ENCODE measurements around the gene SMARCD2.

The SMARCD2 gene

DNA sequence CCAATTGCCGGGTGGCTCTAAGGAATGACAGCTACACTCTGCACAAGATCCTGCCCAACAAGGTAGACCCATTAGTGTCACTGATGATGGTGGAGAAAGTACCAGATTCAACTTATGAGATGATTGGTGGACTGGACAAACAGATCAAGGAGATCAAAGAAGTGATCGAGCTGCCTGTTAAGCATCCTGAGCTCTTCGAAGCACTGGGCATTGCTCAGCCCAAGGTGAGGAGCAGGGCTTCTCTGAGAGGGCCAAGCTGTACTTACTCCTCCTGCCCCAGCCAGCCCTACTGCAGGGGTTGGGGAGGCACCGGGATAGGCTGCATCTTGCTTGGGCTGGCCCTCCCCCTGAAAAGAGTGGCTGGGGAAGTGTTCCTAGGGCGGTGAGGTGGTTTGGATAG, 12.2 kb downstream of the SMARCD2 start:
- Mint-ChIP-seq H3K36me3 (ENCODE audit: low read depth) (peaks cover 83% of the 10 kb centered on the region), H3K4me1 (ENCODE audit: low read depth) (peaks cover 73% of the 10 kb centered on the region), H3K9me3 (no peaks in the 10 kb centered on the region), H3K27ac (peak overlapping the region; percentile 75), H3K27me3 (no peaks in the 10 kb centered on the region), H3K4me3 (no peak overlapping the region)

DNA sequence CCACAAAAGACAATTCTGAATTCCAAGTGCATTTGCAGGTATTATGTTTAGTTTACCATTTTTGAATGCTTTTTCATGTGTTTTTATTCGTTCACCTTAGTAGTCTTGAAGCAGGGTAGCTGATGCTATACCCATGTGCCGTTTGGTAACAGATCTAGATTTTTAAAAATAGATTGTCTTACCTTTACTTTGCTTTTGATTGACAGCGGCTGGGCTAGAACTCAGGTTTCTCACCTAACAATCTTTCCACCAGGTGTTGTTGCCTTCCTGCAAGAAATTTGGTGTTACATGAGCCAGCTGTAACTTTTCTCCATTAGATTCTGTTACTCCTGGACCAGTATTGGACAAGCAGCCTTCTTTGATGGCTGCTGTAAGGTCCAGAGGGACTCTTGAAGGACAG, 13.5 kb downstream of the SMARCD2 start:
- Mint-ChIP-seq H3K4me1 (ENCODE audit: low read depth) (peaks cover 79% of the 10 kb centered on the region), H3K4me3 (peak overlapping the region; percentile 100), H3K36me3 (ENCODE audit: low read depth) (peaks cover 82% of the 10 kb centered on the region), H3K27ac (peak overlapping the region; percentile 99), H3K9me3 (no peaks in the 10 kb centered on the region), H3K27me3 (no peaks in the 10 kb centered on the region)

- no peaks in the 10 kb centered on the region for H3K9me3 Mint-ChIP-seq
- H3K27me3 Mint-ChIP-seq: no peaks in the 10 kb centered on the region
- peak overlapping the region; percentile 100 for H3K4me3 Mint-ChIP-seq
- peaks cover 85% of the 10 kb centered on the region for H3K36me3 Mint-ChIP-seq (ENCODE audit: low read depth)
- H3K27ac Mint-ChIP-seq: peak overlapping the region; percentile 99
- peaks cover 86% of the 10 kb centered on the region for H3K4me1 Mint-ChIP-seq (ENCODE audit: low read depth)
Observed at GRCh38 chr17:63827801-63828221, 14.7 kb downstream of the SMARCD2 start.

- Mint-ChIP-seq H3K27me3 (no peaks in the 10 kb centered on the region), H3K36me3 (ENCODE audit: low read depth) (peaks cover 88% of the 10 kb centered on the region), H3K4me1 (ENCODE audit: low read depth) (peaks cover 89% of the 10 kb centered on the region), H3K27ac (peak within 1 kb of the TSS; percentile 99), H3K9me3 (no peaks in the 10 kb centered on the region), H3K4me3 (peak within 1 kb of the TSS; percentile 100)
Observed at GRCh38 chr17:63827002-63827800, 15.3 kb downstream of the SMARCD2 start, which contains the start of the genes FTSJ3 and PSMC5. Gene FTSJ3 (minus strand): TSS chr17:63827663. CDS start chr17:63826902, 761 bp downstream. Gene PSMC5 (plus strand): TSS chr17:63827431. CDS start chr17:63827491, 60 bp downstream.

GRCh38 chr17:63826468-63827001, 15.9 kb downstream of the SMARCD2 start:
- Mint-ChIP-seq H3K4me3 (peak overlapping the region; percentile 100), H3K36me3 (ENCODE audit: low read depth) (peaks cover 88% of the 10 kb centered on the region), H3K27me3 (no peaks in the 10 kb centered on the region), H3K9me3 (no peaks in the 10 kb centered on the region), H3K4me1 (ENCODE audit: low read depth) (peaks cover 88% of the 10 kb centered on the region), H3K27ac (peak overlapping the region; percentile 99)

GRCh38 chr17:63824362-63824761, 18.1 kb downstream of the SMARCD2 start:
- Mint-ChIP-seq H3K4me1 (ENCODE audit: low read depth) (peaks cover 77% of the 10 kb centered on the region), H3K27me3 (no peaks in the 10 kb centered on the region), H3K9me3 (no peaks in the 10 kb centered on the region), H3K27ac (peak overlapping the region; percentile 78), H3K36me3 (ENCODE audit: low read depth) (peaks cover 87% of the 10 kb centered on the region), H3K4me3 (peak overlapping the region; percentile 35)

DNA sequence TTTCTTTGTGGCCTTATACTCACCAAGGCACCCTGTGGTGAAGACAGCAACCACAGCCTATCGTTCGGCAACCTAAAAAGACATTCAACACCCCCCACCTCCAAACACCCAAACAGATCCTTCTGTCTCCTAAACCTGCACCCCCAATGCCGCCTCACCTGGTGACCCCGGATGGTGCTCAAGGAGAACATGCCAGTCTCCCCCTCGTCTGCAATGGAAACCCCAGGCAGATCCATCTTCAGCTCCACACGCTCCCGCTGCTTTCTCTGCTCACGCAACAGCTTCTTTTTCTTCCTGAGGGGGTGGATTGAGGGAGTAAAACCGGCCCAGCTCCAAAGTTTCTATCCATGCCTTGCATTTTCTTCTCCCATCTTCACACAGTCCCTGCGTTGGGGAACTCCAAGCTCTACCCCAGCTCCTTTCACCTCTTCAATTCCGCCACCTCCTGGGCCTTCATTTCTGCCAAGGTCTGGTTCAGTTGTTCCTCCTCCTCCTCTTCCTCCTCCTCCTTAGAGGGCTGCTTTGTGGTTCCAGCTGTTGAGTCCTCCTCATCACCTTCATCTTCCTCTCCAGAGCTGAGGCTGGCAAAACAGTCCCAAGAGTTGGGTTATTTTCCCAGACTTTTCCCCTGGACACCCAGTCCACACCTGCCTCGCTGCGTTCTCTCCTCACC, 18.7 kb downstream of the SMARCD2 start:
- Mint-ChIP-seq H3K27ac (peak overlapping the region; percentile 78), H3K36me3 (ENCODE audit: low read depth) (peaks cover 87% of the 10 kb centered on the region), H3K9me3 (no peaks in the 10 kb centered on the region), H3K27me3 (no peaks in the 10 kb centered on the region), H3K4me3 (peak overlapping the region; percentile 35), H3K4me1 (ENCODE audit: low read depth) (peaks cover 72% of the 10 kb centered on the region)

GRCh38 chr17:63822537-63822936, 19.9 kb downstream of the SMARCD2 start:
- H3K4me3 Mint-ChIP-seq: no peak overlapping the region
- H3K4me1 Mint-ChIP-seq (ENCODE audit: low read depth): peaks cover 62% of the 10 kb centered on the region
- peaks cover 90% of the 10 kb centered on the region for H3K36me3 Mint-ChIP-seq (ENCODE audit: low read depth)
- no peaks in the 10 kb centered on the region for H3K27me3 Mint-ChIP-seq
- no peaks in the 10 kb centered on the region for H3K9me3 Mint-ChIP-seq
- H3K27ac Mint-ChIP-seq: peak overlapping the region; percentile 27

- no peaks in the 10 kb centered on the region for H3K9me3 Mint-ChIP-seq
- no peak overlapping the region for H3K4me3 Mint-ChIP-seq
- peak overlapping the region; percentile 37 for H3K27ac Mint-ChIP-seq
- H3K27me3 Mint-ChIP-seq: no peaks in the 10 kb centered on the region
- H3K36me3 Mint-ChIP-seq (ENCODE audit: low read depth): peaks cover 95% of the 10 kb centered on the region
- peaks cover 58% of the 10 kb centered on the region for H3K4me1 Mint-ChIP-seq (ENCODE audit: low read depth)
Observed at GRCh38 chr17:63821804-63822203, 20.7 kb downstream of the SMARCD2 start.

GRCh38 chr17:63820963-63821561, 21.4 kb downstream of the SMARCD2 start:
- peaks cover 95% of the 10 kb centered on the region for H3K36me3 Mint-ChIP-seq (ENCODE audit: low read depth)
- H3K27me3 Mint-ChIP-seq: no peaks in the 10 kb centered on the region
- H3K27ac Mint-ChIP-seq: peak overlapping the region; percentile 37
- H3K9me3 Mint-ChIP-seq: no peaks in the 10 kb centered on the region
- H3K4me1 Mint-ChIP-seq (ENCODE audit: low read depth): peaks cover 52% of the 10 kb centered on the region
- no peak overlapping the region for H3K4me3 Mint-ChIP-seq

DNA sequence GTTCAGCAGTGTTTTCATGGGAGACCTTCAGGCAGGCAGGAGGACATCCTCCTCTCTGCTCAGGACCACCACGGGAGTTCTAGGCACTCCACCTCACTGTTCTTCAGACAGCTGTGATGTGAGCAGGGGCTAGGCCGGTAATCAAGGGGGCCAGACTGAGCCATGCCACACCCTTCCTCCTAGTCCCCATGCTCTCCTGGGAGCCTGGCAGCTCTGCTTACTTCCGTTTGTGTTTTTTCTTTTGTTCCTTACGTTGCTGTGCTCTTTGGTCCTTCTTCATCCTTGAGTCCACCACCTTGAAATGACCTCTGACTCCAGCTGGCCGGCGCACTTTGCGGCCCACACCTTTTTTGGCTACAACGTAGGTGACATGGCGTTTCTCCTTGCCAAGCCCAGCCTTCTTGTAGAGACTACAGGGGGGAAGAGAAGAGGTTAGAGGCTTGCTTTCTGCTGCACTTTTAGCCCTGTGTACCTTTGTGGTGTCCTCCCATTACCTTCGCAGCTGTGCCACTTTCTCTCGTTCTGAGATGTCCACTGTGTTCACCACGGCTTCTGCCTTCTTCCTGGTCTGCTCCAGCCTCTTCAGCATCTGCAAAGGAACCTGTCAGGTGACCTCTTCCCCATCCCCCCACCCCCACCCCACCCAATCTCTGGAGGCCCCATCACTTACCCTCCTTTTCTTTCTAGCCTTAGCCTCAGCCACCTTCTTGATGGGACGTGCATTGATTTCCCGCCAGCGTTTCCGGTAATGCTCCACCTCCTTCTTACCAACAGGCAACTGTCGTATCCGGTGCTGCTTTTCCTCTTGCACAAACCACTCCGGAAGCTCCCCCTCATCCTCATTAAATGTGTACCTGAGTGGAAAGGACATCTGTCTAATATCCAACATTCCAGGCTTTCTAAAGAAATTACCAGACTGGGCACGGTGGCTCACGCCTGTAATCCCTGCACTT, 22.6 kb downstream of the SMARCD2 start:
- Mint-ChIP-seq H3K36me3 (ENCODE audit: low read depth) (peaks cover 96% of the 10 kb centered on the region), H3K4me1 (ENCODE audit: low read depth) (peaks cover 42% of the 10 kb centered on the region), H3K27me3 (no peaks in the 10 kb centered on the region), H3K27ac (no peak overlapping the region), H3K9me3 (no peaks in the 10 kb centered on the region), H3K4me3 (no peak overlapping the region)

GRCh38 chr17:63819131-63819530, 23.4 kb downstream of the SMARCD2 start:
- H3K4me3 Mint-ChIP-seq: no peak overlapping the region

GRCh38 chr17:63817736-63818385, 24.6 kb downstream of the SMARCD2 start:
- peaks cover 23% of the 10 kb centered on the region for H3K4me1 Mint-ChIP-seq (ENCODE audit: low read depth)
- H3K4me3 Mint-ChIP-seq: no peak overlapping the region
- peaks cover 99% of the 10 kb centered on the region for H3K36me3 Mint-ChIP-seq (ENCODE audit: low read depth)
- no peaks in the 10 kb centered on the region for H3K9me3 Mint-ChIP-seq
- no peaks in the 10 kb centered on the region for H3K27me3 Mint-ChIP-seq
- peak overlapping the region; percentile 42 for H3K27ac Mint-ChIP-seq

More at GRCh38 chr17:63819131-63819530, 23.4 kb downstream of the SMARCD2 start:
- H3K27ac Mint-ChIP-seq: peak overlapping the region; percentile 63
- H3K36me3 Mint-ChIP-seq (ENCODE audit: low read depth): peaks cover 97% of the 10 kb centered on the region
- H3K4me1 Mint-ChIP-seq (ENCODE audit: low read depth): peaks cover 36% of the 10 kb centered on the region
- no peaks in the 10 kb centered on the region for H3K27me3 Mint-ChIP-seq
- no peaks in the 10 kb centered on the region for H3K9me3 Mint-ChIP-seq

Data from stimulated activated naive CD8-positive, alpha-beta T cell treated with anti-CD3 and anti-CD28 coated beads, Interleukin-15, Interleukin-2, amounts not matched to agents 100 ng/mL and 50 ng/mL, for 24 hours (primary cell).